ENCODE measurements around the gene TRMT44.

GRCh38 chr4:8478371-8478770 is 37.8 kb downstream of the TRMT44 start:
- TF ChIP-seq EZH2 (IDR thresholded peaks at IDR 0.05; ENCODE audit: low read length, unreplicated experiment): no peak
- TF ChIP-seq, protein P1, sequence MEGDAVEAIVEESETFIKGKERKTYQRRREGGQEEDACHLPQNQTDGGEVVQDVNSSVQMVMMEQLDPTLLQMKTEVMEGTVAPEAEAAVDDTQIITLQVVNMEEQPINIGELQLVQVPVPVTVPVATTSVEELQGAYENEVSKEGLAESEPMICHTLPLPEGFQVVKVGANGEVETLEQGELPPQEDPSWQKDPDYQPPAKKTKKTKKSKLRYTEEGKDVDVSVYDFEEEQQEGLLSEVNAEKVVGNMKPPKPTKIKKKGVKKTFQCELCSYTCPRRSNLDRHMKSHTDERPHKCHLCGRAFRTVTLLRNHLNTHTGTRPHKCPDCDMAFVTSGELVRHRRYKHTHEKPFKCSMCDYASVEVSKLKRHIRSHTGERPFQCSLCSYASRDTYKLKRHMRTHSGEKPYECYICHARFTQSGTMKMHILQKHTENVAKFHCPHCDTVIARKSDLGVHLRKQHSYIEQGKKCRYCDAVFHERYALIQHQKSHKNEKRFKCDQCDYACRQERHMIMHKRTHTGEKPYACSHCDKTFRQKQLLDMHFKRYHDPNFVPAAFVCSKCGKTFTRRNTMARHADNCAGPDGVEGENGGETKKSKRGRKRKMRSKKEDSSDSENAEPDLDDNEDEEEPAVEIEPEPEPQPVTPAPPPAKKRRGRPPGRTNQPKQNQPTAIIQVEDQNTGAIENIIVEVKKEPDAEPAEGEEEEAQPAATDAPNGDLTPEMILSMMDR (conservative IDR thresholded peaks at IDR 0.05; ENCODE audit: low read depth, low read length): no peak

Measured in PC-3 (cell line).